CD4-positive, CD25-positive, alpha-beta regulatory T cell (primary cell): ENCODE measurements around the gene BTD. TPM values are rescaled to one million over a fixed set of nuclear protein-coding genes. Genes with fewer than 3 reads are reported as not detected.
A peak's percentile ranks its signal among the peaks of the same experiment; 100 is the strongest.

Experiments
- ATAC-seq, 2 donors: fragments of 150-1000 bp; cut with Tn5 transposase; one replicate each; pipeline ENCODE4 v1.10.0; 2021; ENCODE audit warnings: low read depth in 2 of 2, moderate number of reproducible peaks in 2 of 2, moderate library complexity in 1 of 2
- DNase-seq, 3 donors: peaks; one replicate each; pipeline versions ENCODE4 v3.0.0 to v3.0.0-alpha.2; 2012 to 2022; ENCODE audit warnings: mixed read lengths in 1 of 3
- H3K27ac ChIP-seq: one replicate; pipeline ENCODE4 v1.7.0; 2013; ENCODE audit warnings: mild to moderate bottlenecking, low read length; ENCODE audit not compliant: insufficient read depth, poor library complexity, severe bottlenecking
- H3K27me3 ChIP-seq: one replicate; pipeline ENCODE4 v1.7.0; 2013; ENCODE audit warnings: low read length; ENCODE audit not compliant: control insufficient read depth, insufficient read depth
- H3K36me3 ChIP-seq: one replicate; pipeline ENCODE4 v1.7.0; 2013; ENCODE audit warnings: mild to moderate bottlenecking, low read length, moderate library complexity; ENCODE audit not compliant: control insufficient read depth, insufficient read depth
- H3K4me1 ChIP-seq: 2 replicates; pipeline ENCODE4 v1.7.0; 2013; ENCODE audit warnings: mild to moderate bottlenecking, low read length; ENCODE audit not compliant: insufficient read depth, control insufficient read depth, poor library complexity, severe bottlenecking
- H3K4me3 ChIP-seq: one replicate; pipeline ENCODE4 v1.7.0; 2013; ENCODE audit warnings: low read depth, mild to moderate bottlenecking, low read length, moderate library complexity
- H3K9me3 ChIP-seq, 2 experiments: 1 replicate in 1 of 2; 2 replicates in 1 of 2; pipeline ENCODE4 v1.7.0; 2013; ENCODE audit warnings: low read length in 2 of 2, mild to moderate bottlenecking in 1 of 2, moderate library complexity in 1 of 2; ENCODE audit not compliant: control insufficient read depth in 2 of 2
- H3K27ac Mint-ChIP-seq, 3 donors: one replicate each; pipeline ENCODE4 v1.8.0; 2020 to 2022; ENCODE audit warnings: mild to moderate bottlenecking in 3 of 3, mixed read lengths in 3 of 3, moderate library complexity in 2 of 3
- H3K27me3 Mint-ChIP-seq: one replicate; pipeline ENCODE4 v1.8.0; 2022; ENCODE audit warnings: mild to moderate bottlenecking, mixed read lengths
- H3K36me3 Mint-ChIP-seq: one replicate; pipeline ENCODE4 v1.8.0; 2020; ENCODE audit warnings: mixed read lengths
- H3K4me1 Mint-ChIP-seq, 4 donors: one replicate each; pipeline ENCODE4 v1.8.0; 2020 to 2022; ENCODE audit warnings: mixed read lengths in 4 of 4, mild to moderate bottlenecking in 1 of 4
- H3K4me3 Mint-ChIP-seq, 4 donors: one replicate each; pipeline ENCODE4 v1.8.0; 2020 to 2022; ENCODE audit warnings: mild to moderate bottlenecking in 4 of 4, mixed read lengths in 4 of 4, moderate library complexity in 3 of 4
- H3K9me3 Mint-ChIP-seq, 7 donors: one replicate each; pipeline ENCODE4 v1.8.0; 2020 to 2022; ENCODE audit warnings: mixed read lengths in 7 of 7, mild to moderate bottlenecking in 3 of 7, moderate library complexity in 2 of 7
- polyA plus RNA-seq, 4 donors: library from polyadenylated mRNA; unstranded; fragments of 300-500 nt; fragmentation: Illumina TruSeq; gene quantifications; one replicate each; pipeline ENCODE4 v1.2.3, GENCODE V29; 2021
- total RNA-seq: library from RNA; stranded (reverse); gene quantifications from one replicate; pipeline ENCODE4 v1.2.3, GENCODE V29; 2022

The BTD gene
- total and polyA plus RNA-seq, 5 donors from 2014 or later = 22.7 to 35.8 (median 33.4) TPM

GRCh38 chr3:15694628-15695027 lies 93.1 kb downstream of the BTD start:
- no peaks in the 10 kb centered on the region for H3K4me1 ChIP-seq
- Mint-ChIP-seq H3K4me1 (peaks cover 4 to 15% (median 6%) of the 10 kb centered on the region in 4 donors), H3K27ac (peak overlapping the region in 1 of 3 donors; percentile 23), H3K4me3 (no peak overlapping the region), H3K36me3 (peaks cover 63% of the 10 kb centered on the region), H3K27me3 (no peaks in the 10 kb centered on the region), H3K9me3 (peaks cover 0 to 3% (median 0%) of the 10 kb centered on the region in 7 donors)
- H3K4me3 ChIP-seq = no peak overlapping the region
- no peak for ATAC-seq
- no peaks in the 10 kb centered on the region for H3K9me3 ChIP-seq
- no peak for DNase-seq
- H3K36me3 ChIP-seq = peaks cover 27% of the 10 kb centered on the region
- H3K27me3 ChIP-seq = no peaks in the 10 kb centered on the region
- no peak overlapping the region for H3K27ac ChIP-seq

Other genes with a start within 250 kb of the BTD start
- 9.4 TPM for gene METTL6, start 174.2 kb upstream of the BTD start, total RNA-seq
- 10 to 100 TPM; 10.9 to 18.0 (median 16.1) TPM for gene METTL6, start 174.2 kb upstream of the BTD start, polyA plus RNA-seq
- 27.9 TPM for gene EAF1, start 174.1 kb upstream of the BTD start, total RNA-seq
- 10 to 100 TPM in 2 of 4 donors, 1 to 10 TPM in 2; 7.9 to 10.7 (median 9.7) TPM for gene EAF1, start 174.1 kb upstream of the BTD start, polyA plus RNA-seq
- gene COLQ, start 80.0 kb upstream of the BTD start, total RNA-seq = 5.1 TPM
- gene COLQ, start 80.0 kb upstream of the BTD start, polyA plus RNA-seq = 1 to 10 TPM in 2 of 4 donors, under 1 TPM in 2; 0.60 to 1.2 (median 0.89) TPM
- 35.8 TPM for gene HACL1, start 176 bp upstream of the BTD start, total RNA-seq
- gene HACL1, start 176 bp upstream of the BTD start, polyA plus RNA-seq = 10 to 100 TPM; 35.8 to 44.8 (median 39.1) TPM
- gene ANKRD28, start 196.2 kb downstream of the BTD start, total RNA-seq = 77.1 TPM
- gene ANKRD28, start 196.2 kb downstream of the BTD start, polyA plus RNA-seq = 10 to 100 TPM in 1 of 4 donors, 1 to 10 TPM in 3; 6.9 to 10.7 (median 8.5) TPM